ENCODE measurements around the gene ISM1. TPM values are rescaled to one million over a fixed set of nuclear protein-coding genes. Genes with fewer than 3 reads are reported as not detected.

The ISM1 gene
- total and polyA plus RNA-seq, 2 donors (not counting 3 experiments of a cell fraction or from before 2014, with no cell fraction given), result not detected

GRCh38 chr20:13183005-13183404 is 38.1 kb upstream of the ISM1 start:
- Histone ChIP-seq H4K20me1 (replicated peaks; ENCODE audit: control insufficient read depth, extremely low read depth, insufficient read depth, low read length) (no peaks in the 10 kb centered on the region), H3K4me1 (ENCODE audit: control insufficient read depth, extremely low read depth, insufficient read depth, low read length) (no peaks in the 10 kb centered on the region), H3K4me2 (ENCODE audit: insufficient read depth, low read length) (no peak overlapping the region), H3K36me3 (ENCODE audit: control insufficient read depth in 2 of 2, extremely low read depth in 1 of 2, insufficient read depth in 2 of 2, low read length in 2 of 2) (no peaks in the 10 kb centered on the region), H3K4me3 (replicated peaks in 1 of 3; ENCODE audit: insufficient read depth in 1 of 3, low read depth in 1 of 3, low read length in 3 of 3) (no peak overlapping the region), H3K9me3 (replicated peaks; ENCODE audit: control insufficient read depth, insufficient read depth, low read length) (no peaks in the 10 kb centered on the region), H3K9me1 (replicated peaks; ENCODE audit: control insufficient read depth, extremely low read depth, insufficient read depth, low read length) (no peaks in the 10 kb centered on the region), H3K27me3 (ENCODE audit: control insufficient read depth in 2 of 2, insufficient read depth in 2 of 2, low read length in 2 of 2) (no peaks in the 10 kb centered on the region), H3K79me2 (ENCODE audit: control insufficient read depth, insufficient read depth, low read length) (no peaks in the 10 kb centered on the region), H3K27ac (ENCODE audit: insufficient read depth, low read depth, low read length) (no peak overlapping the region), H3K9ac (replicated peaks; ENCODE audit: extremely low read depth, insufficient read depth, low read length) (no peak overlapping the region), H2AFZ (ENCODE audit: low read depth, low read length) (no peak overlapping the region)
- BruUV-seq (replicated peaks), result no TSS peak
- dilution Hi-C loops (cut with MboI; ENCODE audit: extremely low pct_ligation_motif_present, low sequenced_read_pairs), result no loop called here
- ChIA-PET CTCF (no interaction called here), POLR2A (no interaction called here)
- FAIRE-seq (no peak), DNase-seq (ENCODE audit: low read depth, low spot score) (no peak)
- intact Hi-C loops (cut with micrococcal nuclease), result no loop called here
- no peak for TF ChIP-seq MAX (IDR thresholded peaks at IDR 0.05; ENCODE audit: insufficient read depth, insufficient read length)
- no peak for TF ChIP-seq FOS (IDR thresholded peaks at IDR 0.05; ENCODE audit: borderline replicate concordance, insufficient read depth, low read length)
- TF ChIP-seq EZH2 (IDR thresholded peaks at IDR 0.05; ENCODE audit: borderline replicate concordance, low read depth, low read length, severe bottlenecking), result no peak
- TF ChIP-seq MYC (IDR thresholded peaks at IDR 0.05; ENCODE audit: low read depth, low read length), result no peak
- no peak for TF ChIP-seq POLR2AphosphoS5 (IDR thresholded peaks at IDR 0.05; ENCODE audit: insufficient read depth, low read depth, low read length)
- TF ChIP-seq GATA2 (IDR thresholded peaks at IDR 0.05; ENCODE audit: insufficient read depth, insufficient read length, low read depth, low read length), result no peak
- TF ChIP-seq POLR2A (IDR thresholded peaks at IDR 0.05; ENCODE audit: low read depth, low read length), result no peak

- TF ChIP-seq MYC (IDR thresholded peaks at IDR 0.05; ENCODE audit: low read depth, low read length), result no peak
- no peak for TF ChIP-seq GATA2 (IDR thresholded peaks at IDR 0.05; ENCODE audit: insufficient read depth, insufficient read length, low read depth, low read length)
- TF ChIP-seq POLR2AphosphoS5 (IDR thresholded peaks at IDR 0.05; ENCODE audit: insufficient read depth, low read depth, low read length), result no peak
- TF ChIP-seq FOS (IDR thresholded peaks at IDR 0.05; ENCODE audit: borderline replicate concordance, insufficient read depth, low read length), result no peak
- TF ChIP-seq POLR2A (IDR thresholded peaks at IDR 0.05; ENCODE audit: low read depth, low read length), result no peak
- TF ChIP-seq MAX (IDR thresholded peaks at IDR 0.05; ENCODE audit: insufficient read depth, insufficient read length), result no peak
- no peak for TF ChIP-seq EZH2 (IDR thresholded peaks at IDR 0.05; ENCODE audit: borderline replicate concordance, low read depth, low read length, severe bottlenecking)
- TF ChIP-seq JUN (IDR thresholded peaks at IDR 0.05; ENCODE audit: borderline replicate concordance, insufficient read depth, insufficient read length, low read depth), result no peak
- no peak for TF ChIP-seq CTCF (IDR thresholded peaks at IDR 0.05; ENCODE audit: extremely low read depth in 1 of 2, insufficient read depth in 1 of 2, low read depth in 1 of 2, low read length in 2 of 2)
- Histone ChIP-seq H3K4me1 (ENCODE audit: control insufficient read depth, extremely low read depth, insufficient read depth, low read length) (no peaks in the 10 kb centered on the region), H3K27ac (ENCODE audit: insufficient read depth, low read depth, low read length) (no peak overlapping the region), H3K4me3 (replicated peaks in 1 of 3; ENCODE audit: insufficient read depth in 1 of 3, low read depth in 1 of 3, low read length in 3 of 3) (no peak overlapping the region), H4K20me1 (replicated peaks; ENCODE audit: control insufficient read depth, extremely low read depth, insufficient read depth, low read length) (no peaks in the 10 kb centered on the region), H3K27me3 (ENCODE audit: control insufficient read depth in 2 of 2, insufficient read depth in 2 of 2, low read length in 2 of 2) (no peaks in the 10 kb centered on the region), H2AFZ (ENCODE audit: low read depth, low read length) (no peak overlapping the region), H3K36me3 (ENCODE audit: control insufficient read depth in 2 of 2, extremely low read depth in 1 of 2, insufficient read depth in 2 of 2, low read length in 2 of 2) (no peaks in the 10 kb centered on the region), H3K79me2 (ENCODE audit: control insufficient read depth, insufficient read depth, low read length) (no peaks in the 10 kb centered on the region), H3K9me1 (replicated peaks; ENCODE audit: control insufficient read depth, extremely low read depth, insufficient read depth, low read length) (no peaks in the 10 kb centered on the region), H3K9ac (replicated peaks; ENCODE audit: extremely low read depth, insufficient read depth, low read length) (no peak overlapping the region), H3K9me3 (replicated peaks; ENCODE audit: control insufficient read depth, insufficient read depth, low read length) (no peaks in the 10 kb centered on the region), H3K4me2 (ENCODE audit: insufficient read depth, low read length) (no peak overlapping the region)
- DNase-seq (ENCODE audit: low read depth, low spot score) (no peak), FAIRE-seq (no peak)
- CTCF ChIA-PET, result no interaction called here
- BruUV-seq (replicated peaks), result no TSS peak
- POLR2A ChIA-PET, result no interaction called here
- intact Hi-C loops (cut with micrococcal nuclease) (no loop called here), dilution Hi-C loops (cut with MboI; ENCODE audit: extremely low pct_ligation_motif_present, low sequenced_read_pairs) (no loop called here)
Measured at GRCh38 chr20:13186043-13186774, 34.9 kb upstream of the ISM1 start.

Measured in endothelial cell of umbilical vein (primary cell).